Right lobe of liver (tissue), 6 donors: ENCODE data around the gene CIB4. TPM values are rescaled to one million over a fixed set of nuclear protein-coding genes. Genes with fewer than 3 reads are reported as not detected.
A peak's percentile ranks its signal among the peaks of the same experiment; 100 is the strongest.

Source experiments
- ATAC-seq, 4 donors: fragments of 200-7000 bp; cut with Tn5 transposase; one replicate each; pipeline ENCODE4 v1.9.1; 2020; ENCODE audit warnings: mild to moderate bottlenecking in 4 of 4, moderate library complexity in 4 of 4
- DNase-seq, 3 donors: peaks; one replicate each; pipeline ENCODE4 v3.0.0-alpha.2; 2020
- H3K27ac ChIP-seq, 3 donors: fragments of 200-600 bp; one replicate each; pipeline ENCODE4 v1.8.0; 2022
- H3K27me3 ChIP-seq, 2 donors: fragments of 200-600 bp; one replicate each; pipeline ENCODE4 v1.8.0; 2022
- H3K36me3 ChIP-seq, 4 donors: fragments of 200-600 bp; sonication (generic) in 1 of 4; one replicate each; pipeline versions ENCODE4 v1.5.1 to v1.8.0; 2017 to 2022; ENCODE audit warnings: control low read depth in 1 of 4
- H3K4me1 ChIP-seq, 4 donors: fragments of 200-600 bp; sonication (generic) in 1 of 4; one replicate each; pipeline versions ENCODE4 v1.5.1 to v1.8.0; 2017 to 2022; ENCODE audit warnings: control low read depth in 1 of 4
- H3K4me3 ChIP-seq, 3 donors: fragments of 200-600 bp; one replicate each; pipeline ENCODE4 v1.8.0; 2022
- H3K9me3 ChIP-seq, 4 donors: fragments of 200-600 bp; sonication (generic) in 1 of 4; one replicate each; pipeline versions ENCODE4 v1.5.1 to v1.8.0; 2017 to 2022; ENCODE audit warnings: control low read depth in 1 of 4
- POLR2A ChIP-seq: fragments of 450-650 bp; IDR thresholded peaks from one replicate; pipeline ENCODE4 v1.6.1; 2017; ENCODE audit warnings: antibody characterized with exemption, mild to moderate bottlenecking
- WGBS: methylation state at CpG from one replicate; pipeline ENCODE4 v1.1.6; 2018; ENCODE audit warnings: low coverage, low lambda C conversion rate; ENCODE audit not compliant: insufficient coverage; ENCODE audit errors: missing lambda C conversion rate; 5-methylcytosine and 5-hydroxymethylcytosine counted together
- intact Hi-C, 2 donors: fragments of 100-400 bp; cut with DNase I; formaldehyde crosslinking; loops; one replicate each; pipeline versions ENCODE4 v1.11.2 to v1.14.1; 2022
- total RNA-seq, 6 experiments: library from RNA; depleted of rRNA in 2 of 6; stranded (reverse); fragments of >200 nt in 2 of 6; fragmentation: NEBNext Ultra II Directional in 3 of 6; extraction: Animal tissue kit (Norgen Biotek cat#: 25700) in 3 of 6; gene quantifications; one replicate each; pipeline versions ENCODE4 v1.1.0 to v1.2.4, GENCODE V29; 2016 to 2023
- TF ChIP-seq, protein P1 (sequence below), 4 donors: fragments of 200-600 bp in 3 of 4; fragments of 450-650 bp in 1 of 4; IDR thresholded peaks; one replicate each; pipeline versions ENCODE4 v1.5.1 to v1.8.0; 2016 to 2022; ENCODE audit warnings: antibody characterized with exemption in 4 of 4, mild to moderate bottlenecking in 2 of 4
- donor health status: DM: no; HTN: yes; CAD: no.
- donor health status: DM: no; HTN: no; CAD: no.
- donor health status: DM: no; HTN: no; CAD: no.
- donor health status: DM: no; HTN: yes; CAD: no.
- donor health status: DM: no; HTN: yes; CAD: no.

CIB4 gene
- total RNA-seq, 6 experiments from 2014 or later: not detected

DNA sequence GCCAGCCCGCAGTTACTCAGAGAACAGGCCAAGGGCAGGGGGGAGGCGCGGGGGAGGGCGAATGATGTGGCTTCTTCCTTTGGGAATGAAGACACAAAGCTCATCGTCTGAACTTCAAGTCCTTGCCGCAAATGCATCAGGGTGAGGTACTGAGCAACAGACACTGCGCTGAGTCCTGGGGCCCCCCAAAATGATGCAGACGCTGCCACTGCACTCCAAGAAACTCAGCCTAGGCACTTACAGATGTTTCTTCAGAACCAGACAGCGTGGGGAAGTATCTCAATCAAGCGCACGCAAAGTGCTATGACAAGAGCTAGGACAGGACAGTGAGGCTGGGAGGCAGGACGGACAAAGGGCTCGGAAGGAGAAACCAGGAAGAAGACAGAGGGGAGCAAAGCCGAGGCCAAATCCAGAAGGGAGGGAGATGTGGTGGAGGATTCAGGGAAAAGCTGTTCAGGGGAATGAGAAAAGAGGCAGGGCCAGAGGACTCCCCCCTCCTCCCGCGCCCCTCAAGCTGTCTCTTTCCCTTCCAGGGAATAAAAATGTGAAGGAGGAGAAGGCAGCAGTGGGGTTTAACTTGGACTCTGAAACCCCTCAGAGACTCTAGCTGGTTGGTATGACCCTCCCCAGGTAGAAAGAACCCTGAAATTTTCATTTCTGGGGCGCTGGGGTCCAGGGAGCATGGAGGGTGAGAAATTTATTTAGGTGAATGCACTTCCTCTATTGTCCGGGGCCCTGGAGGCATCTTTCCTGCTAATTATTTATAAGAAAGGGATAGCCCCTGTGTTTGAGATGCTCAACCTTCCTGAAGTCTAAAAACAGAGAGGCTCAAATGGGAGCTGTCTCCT is 34.9 kb downstream of the CIB4 start:
- intact Hi-C loops: loop anchor here in 1 of 2 donors (5.0 kb wide), 1 partner anchor 141 kb away; no protein-coding TSS in a partner anchor
- ATAC-seq (no peak), DNase-seq (no peak)
- Histone ChIP-seq H3K27ac (no peak overlapping the region), H3K4me3 (no peak overlapping the region), H3K27me3 (no peaks in the 10 kb centered on the region), H3K4me1 (peaks cover 0 to 6% (median 0%) of the 10 kb centered on the region in 4 donors), H3K9me3 (no peaks in the 10 kb centered on the region), H3K36me3 (no peaks in the 10 kb centered on the region)
- TF ChIP-seq POLR2A: no peak
- TF ChIP-seq, protein P1, sequence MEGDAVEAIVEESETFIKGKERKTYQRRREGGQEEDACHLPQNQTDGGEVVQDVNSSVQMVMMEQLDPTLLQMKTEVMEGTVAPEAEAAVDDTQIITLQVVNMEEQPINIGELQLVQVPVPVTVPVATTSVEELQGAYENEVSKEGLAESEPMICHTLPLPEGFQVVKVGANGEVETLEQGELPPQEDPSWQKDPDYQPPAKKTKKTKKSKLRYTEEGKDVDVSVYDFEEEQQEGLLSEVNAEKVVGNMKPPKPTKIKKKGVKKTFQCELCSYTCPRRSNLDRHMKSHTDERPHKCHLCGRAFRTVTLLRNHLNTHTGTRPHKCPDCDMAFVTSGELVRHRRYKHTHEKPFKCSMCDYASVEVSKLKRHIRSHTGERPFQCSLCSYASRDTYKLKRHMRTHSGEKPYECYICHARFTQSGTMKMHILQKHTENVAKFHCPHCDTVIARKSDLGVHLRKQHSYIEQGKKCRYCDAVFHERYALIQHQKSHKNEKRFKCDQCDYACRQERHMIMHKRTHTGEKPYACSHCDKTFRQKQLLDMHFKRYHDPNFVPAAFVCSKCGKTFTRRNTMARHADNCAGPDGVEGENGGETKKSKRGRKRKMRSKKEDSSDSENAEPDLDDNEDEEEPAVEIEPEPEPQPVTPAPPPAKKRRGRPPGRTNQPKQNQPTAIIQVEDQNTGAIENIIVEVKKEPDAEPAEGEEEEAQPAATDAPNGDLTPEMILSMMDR (IDR thresholded peaks at IDR 0.05): no peak
- 64% methylated on average over 18 of the region's 18 CpGs for WGBS

DNA sequence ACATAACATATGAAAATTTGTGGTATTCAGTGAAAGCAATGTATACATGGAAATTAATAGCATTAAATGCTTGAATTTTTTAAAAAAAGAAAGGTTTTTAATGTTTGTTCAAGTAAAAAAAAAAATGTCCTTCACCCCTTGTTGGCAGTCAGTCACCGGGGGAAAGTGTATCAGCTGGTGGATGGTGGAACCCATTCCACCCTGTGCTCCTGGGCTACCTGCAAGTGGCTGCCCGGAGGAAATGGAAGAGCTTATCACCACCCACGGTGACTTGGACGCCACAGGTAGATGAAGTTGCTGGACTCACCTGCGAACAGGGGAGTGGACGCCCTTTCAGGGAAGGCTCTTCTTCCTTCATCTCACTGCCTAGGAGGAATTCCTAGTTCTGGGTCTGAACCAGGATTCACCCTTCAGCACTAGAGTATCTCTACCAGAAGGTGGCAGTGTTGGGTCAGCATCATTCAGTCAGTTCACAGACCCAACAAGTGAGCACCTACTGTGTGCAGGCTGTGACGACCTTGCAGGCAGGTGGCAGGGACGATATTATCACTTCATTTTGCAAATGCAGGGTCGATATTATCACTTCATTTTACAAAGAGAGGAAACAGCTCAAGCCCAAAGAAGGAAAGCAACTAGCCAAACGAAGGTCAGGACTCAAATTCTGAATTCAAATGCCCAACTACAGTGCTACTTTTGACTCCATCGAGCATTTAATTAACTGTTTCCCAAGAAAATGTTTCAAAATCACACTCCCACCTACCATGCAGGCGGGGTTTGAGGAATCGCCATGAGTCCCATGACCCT is 35.8 kb downstream of the CIB4 start:
- H3K27me3 ChIP-seq: no peaks in the 10 kb centered on the region
- WGBS: 19% methylated on average over 12 of the region's 13 CpGs
- H3K9me3 ChIP-seq: no peaks in the 10 kb centered on the region
- H3K27ac ChIP-seq: no peak overlapping the region
- no peak overlapping the region for H3K4me3 ChIP-seq
- no peak for TF ChIP-seq POLR2A
- TF ChIP-seq, protein P1 (IDR thresholded peaks at IDR 0.05): peak; percentile 83 to 89 (median 84)
- H3K36me3 ChIP-seq: no peaks in the 10 kb centered on the region
- intact Hi-C loops: loop anchor here in 1 of 2 donors (5.0 kb wide), 1 partner anchor 142 kb away; no protein-coding TSS in a partner anchor
- peak; percentile 73 to 84 (median 80) for ATAC-seq
- no peaks in the 10 kb centered on the region for H3K4me1 ChIP-seq
- peak in 1 of 3 donors; percentile 24 for DNase-seq

DNA sequence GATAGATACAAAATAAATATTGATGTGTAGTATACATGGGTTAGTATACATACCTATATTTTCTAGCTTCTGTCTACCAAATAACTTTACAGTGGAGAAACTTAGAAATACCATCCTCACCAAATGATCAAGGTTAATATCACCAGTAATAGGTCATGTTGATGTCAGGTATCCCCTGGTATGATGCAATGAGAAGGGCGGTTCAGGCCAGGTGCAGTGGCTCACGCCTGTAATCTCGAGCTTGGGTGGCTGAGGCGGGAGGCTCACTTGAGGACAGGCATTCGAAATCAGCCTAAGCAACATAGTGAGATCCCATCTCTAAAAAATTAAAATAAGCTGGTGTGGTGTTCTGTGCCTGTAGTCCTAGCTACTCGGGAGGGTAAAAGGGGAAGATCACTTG is 38.6 kb downstream of the CIB4 start:
- H3K4me1 ChIP-seq: no peaks in the 10 kb centered on the region
- 33% methylated on average over 6 of the region's 6 CpGs for WGBS
- no peaks in the 10 kb centered on the region for H3K36me3 ChIP-seq
- no peaks in the 10 kb centered on the region for H3K9me3 ChIP-seq
- no peak for ATAC-seq
- H3K27me3 ChIP-seq: no peaks in the 10 kb centered on the region
- no peak for DNase-seq
- TF ChIP-seq, protein P1 (IDR thresholded peaks at IDR 0.05): no peak
- no peak for TF ChIP-seq POLR2A
- H3K4me3 ChIP-seq: no peak overlapping the region
- intact Hi-C loops: no loop called here
- no peak overlapping the region for H3K27ac ChIP-seq

DNA sequence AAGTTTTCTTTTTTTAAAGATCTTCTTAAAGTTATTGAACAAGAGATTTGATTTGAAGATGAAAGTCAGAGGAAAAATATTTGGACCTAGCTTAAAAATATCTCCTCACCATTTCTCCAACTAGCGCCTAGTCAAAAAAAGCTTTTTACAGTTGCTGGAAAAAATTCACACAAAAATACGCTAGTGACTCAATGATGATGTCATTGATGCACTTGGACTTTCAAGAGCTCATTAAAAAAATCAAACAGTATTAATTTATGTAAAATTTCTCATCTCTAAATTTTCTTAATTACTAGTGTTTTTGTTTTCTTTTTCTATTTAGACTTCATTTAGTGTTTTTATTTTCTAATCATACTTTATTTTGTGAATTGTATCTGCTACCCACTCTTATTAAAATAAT is 41.8 kb downstream of the CIB4 start:
- 52% methylated on average over 2 of the region's 2 CpGs for WGBS
- no peaks in the 10 kb centered on the region for H3K27me3 ChIP-seq
- intact Hi-C loops: no loop called here
- ATAC-seq (no peak), DNase-seq (no peak)
- H3K36me3 ChIP-seq: no peaks in the 10 kb centered on the region
- H3K4me1 ChIP-seq: no peaks in the 10 kb centered on the region
- no peak overlapping the region for H3K27ac ChIP-seq
- no peak overlapping the region for H3K4me3 ChIP-seq
- H3K9me3 ChIP-seq: no peaks in the 10 kb centered on the region
- TF ChIP-seq, protein P1 (IDR thresholded peaks at IDR 0.05): no peak
- TF ChIP-seq POLR2A: no peak
